GM18951 (cell line): ENCODE data around the gene STIM1.
"Not testable (repeated sequence)": the region's sequence is repeated elsewhere in the genome, so short reads cannot be mapped to it uniquely, and the experiment has no call there.

Source experiments
- POLR2A ChIP-seq: IDR thresholded peaks from 4 replicates; pipeline ENCODE4 v1.6.1; 2011; ENCODE audit warnings: mild to moderate bottlenecking; ENCODE audit not compliant: insufficient read length, insufficient read depth; ENCODE audit errors: extremely low read depth
- in situ Hi-C: fragments of 300-500 bp; cut with MboI; formaldehyde crosslinking; loops from one replicate; pipeline ENCODE4 v1.12.0; 2022; ENCODE audit warnings: low sequenced_read_pairs, mixed read lengths, inconsistent platforms; ENCODE audit not compliant: unreplicated experiment

The STIM1 gene

DNA sequence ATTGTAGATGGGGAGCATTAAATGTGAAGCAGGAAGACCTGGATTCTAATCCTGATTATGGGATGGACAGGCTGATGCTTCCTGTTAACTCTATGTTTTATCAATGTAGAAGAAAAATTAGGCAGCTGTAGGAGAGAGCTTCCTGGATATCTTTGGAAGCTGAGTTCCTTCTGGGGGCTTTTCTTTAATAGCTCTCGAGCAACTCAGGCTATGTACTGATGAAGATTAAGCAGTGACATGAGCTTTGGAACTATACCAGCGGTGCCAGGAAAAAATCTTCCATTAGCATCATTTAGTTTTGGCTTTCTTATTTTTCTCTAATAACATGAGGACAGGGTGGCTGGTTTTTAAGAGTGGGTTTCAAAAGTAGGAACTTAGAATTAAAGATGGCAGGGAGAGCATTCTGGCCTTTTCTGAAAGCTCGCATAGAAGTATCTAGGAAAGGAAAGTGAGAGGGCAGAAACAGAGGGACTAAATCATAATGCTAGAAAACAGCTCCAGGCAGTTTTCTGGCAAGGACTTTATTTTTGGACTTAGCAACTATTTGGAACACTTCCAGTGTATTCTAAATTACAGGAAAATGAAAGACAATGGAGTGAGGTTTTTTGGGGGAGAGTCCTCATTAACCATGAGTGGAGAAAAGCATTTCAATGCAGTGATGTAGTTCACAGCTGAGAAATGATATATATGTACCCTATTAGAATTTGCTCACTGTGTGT lies 169.9 kb downstream of the STIM1 start:
- in situ Hi-C loops: no loop called here
- TF ChIP-seq POLR2A: no peak

DNA sequence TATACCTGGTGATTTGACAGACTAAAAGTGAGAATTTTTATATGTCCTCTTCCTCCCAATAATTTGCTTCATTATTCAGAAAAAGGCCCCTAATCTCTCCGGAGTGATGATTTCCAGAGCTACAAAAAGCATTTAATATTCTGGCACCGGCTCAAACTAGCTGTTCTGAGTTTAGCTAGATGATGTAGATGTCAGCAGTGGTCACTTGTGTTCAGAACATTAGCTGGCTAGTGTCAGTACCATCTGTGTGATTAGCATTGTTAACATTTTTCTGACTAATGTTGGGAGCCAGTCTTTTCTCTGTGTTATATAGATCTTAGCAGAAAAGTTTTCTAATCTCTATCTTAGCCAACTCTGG lies 170.5 kb downstream of the STIM1 start:
- in situ Hi-C loops: no loop called here
- no peak for TF ChIP-seq POLR2A

DNA sequence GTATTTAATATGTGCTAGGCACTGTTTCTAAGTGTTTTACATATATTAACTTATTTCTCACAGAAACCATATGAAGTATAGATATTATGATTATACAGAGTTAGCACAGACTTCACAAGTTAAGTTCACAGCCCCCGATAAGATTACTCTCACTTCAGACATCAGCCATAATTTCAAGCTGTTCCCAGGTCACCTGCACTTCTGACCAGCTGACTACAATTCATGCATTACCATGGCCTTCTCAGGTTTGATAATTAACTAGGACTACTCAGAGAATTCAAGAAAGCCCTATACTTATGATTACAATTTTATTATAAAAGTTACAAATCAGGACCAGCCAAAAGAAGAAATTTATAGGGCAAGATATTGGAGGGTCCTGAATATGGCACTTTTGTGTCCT lies 170.9 kb downstream of the STIM1 start:
- in situ Hi-C loops: no loop called here
- no peak for TF ChIP-seq POLR2A

DNA sequence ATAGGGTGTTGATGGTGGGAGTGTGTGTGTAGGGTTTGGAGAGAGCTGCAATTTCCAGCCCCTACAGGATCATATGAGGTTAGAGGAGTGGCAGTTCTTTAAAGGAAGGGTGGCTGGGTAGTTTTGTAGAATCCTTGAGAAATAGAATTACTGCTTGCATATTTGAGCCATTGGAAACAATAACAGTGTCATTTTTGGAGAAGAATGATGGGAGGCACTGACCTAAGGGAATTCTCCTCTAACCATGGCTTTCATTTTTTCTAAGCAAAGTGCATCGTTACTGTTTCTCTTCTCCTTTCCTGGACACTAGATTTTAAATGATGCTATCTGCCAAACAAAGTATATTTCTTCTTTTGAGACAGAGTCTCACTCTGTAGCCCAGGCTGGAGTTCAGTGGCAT lies 172.3 kb downstream of the STIM1 start:
- in situ Hi-C loops: no loop called here
- TF ChIP-seq POLR2A: no peak

DNA sequence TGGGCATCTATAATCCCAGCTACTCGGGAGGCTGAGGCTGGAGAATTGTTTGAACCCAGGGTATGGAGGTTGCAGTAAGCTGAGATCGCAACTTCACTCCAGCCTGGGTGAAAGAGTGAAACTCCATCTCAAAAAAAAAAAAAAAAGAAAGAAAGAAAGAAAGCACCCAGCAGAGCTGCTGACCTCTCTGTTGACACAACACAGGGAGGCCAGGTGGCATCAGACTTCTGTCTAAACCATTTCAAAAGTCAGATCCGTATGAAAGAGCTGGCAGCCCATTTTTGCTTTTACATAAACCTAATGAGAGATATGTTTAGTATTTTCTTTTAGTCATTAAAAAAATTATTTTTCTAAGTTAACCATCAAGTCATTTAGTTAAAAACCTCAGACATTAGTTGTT lies 174.7 kb downstream of the STIM1 start:
- in situ Hi-C loops: no loop called here

DNA sequence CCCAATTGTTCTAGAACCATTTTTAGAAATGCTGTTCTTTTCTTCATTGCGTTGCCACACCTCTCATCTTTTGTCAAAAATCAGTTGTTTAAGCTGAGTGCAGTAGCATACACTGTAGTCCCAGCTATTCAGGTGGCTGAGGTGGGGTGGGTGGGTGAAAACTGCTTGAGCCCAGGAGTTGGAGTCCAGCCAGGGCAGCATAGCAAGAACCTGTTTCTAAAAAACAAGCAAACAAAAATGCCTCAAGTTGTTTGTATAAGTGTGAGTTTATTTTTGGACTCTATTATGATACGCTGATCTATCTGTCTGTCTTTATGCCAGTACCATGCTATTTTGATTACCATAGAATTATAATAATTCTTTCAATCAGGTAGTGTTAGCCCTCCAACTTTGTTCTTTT lies 176.6 kb downstream of the STIM1 start:
- TF ChIP-seq POLR2A: no peak
- in situ Hi-C loops: no loop called here

More for the DNA sequence above, 174.7 kb downstream of the STIM1 start:
- no peak for TF ChIP-seq POLR2A

DNA sequence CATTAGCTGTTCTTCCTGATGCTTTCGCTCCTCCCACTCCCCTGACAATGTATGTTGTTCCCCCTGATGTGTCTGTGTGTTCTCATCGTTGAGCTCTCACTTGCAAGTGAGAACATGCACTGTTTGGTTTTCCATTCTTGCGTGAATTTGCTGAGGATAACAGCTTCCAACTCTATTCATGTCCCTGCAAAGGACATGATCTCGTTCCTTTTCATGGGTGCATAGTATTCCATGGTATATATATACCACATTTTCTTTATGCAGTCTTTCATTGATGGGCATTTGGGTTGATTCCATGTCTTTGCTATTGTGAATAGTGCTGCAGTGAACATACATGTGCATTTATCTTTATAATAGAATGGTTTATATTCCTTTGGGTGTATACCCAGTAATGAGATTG lies 180.5 kb downstream of the STIM1 start:
- in situ Hi-C loops: no loop called here
- TF ChIP-seq POLR2A: no peak

DNA sequence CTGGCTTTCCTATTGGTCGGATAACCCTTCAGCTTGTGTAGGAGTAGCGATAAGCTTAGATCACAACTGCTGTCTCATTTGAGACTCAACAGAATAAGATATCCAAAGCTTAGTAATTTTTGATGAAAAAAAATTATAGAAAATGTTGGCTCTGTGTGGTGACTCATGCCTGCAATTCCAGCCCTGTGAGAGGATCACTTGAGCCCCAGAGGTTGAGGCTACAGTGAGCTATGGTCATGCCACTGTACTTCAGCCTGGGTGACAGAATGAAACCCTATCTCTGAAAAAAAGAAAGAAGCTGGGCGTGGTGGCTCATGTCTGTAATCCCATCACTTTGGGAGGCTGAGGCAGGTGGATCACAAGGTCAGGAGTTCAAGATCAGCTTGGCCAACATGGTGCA lies 183.5 kb downstream of the STIM1 start:
- no peak for TF ChIP-seq POLR2A
- in situ Hi-C loops: no loop called here

DNA sequence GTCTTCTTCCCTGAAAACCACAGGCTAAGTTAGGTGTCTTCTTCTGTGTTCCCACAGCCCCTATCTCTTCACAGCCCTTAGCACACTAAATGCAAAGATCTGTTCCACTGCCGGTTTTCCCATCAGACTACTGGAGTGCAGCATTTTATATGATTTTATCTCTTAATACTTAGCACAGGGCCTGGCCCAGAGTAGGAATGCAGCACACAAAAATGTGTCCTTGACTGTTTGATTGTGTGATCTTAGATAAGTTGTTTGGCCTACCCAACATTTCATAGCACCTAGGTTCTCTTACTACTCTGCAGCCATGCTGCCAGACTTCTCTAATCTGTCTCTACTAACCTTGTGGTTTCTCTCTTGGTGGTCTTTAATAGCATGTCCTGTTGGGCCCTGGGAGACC lies 185.0 kb downstream of the STIM1 start:
- in situ Hi-C loops: no loop called here
- no peak for TF ChIP-seq POLR2A

DNA sequence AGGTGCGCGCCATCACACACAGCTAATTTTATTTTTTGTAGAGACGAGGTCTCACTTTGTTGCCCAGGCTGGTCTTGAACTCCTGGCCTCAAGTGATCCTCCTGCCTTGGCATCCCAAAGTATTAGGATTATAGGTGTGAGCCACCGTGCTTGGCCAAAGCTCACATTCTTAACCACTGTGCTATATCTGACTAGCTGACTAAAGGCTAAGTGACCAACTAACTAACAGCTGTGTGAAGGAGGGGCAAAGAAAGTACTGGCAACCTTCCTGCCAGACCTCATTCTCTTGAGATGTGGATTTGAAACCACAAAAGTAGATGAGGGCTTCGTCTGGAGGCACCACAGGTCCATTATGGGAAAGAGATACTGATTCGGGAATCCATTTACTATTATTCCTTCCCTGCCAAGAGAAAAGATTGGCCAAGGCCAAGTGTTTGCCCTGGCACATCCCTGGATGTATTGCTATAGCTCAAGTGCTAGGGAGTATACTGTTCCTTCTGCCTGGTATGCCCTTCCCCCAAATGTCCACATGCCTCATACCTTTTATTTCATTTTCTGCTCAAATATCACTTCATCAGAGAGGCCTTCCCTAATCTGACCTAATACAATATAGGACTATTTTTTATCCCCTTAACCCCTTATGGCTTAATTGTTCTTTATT lies 186.4 kb downstream of the STIM1 start:
- no peak for TF ChIP-seq POLR2A
- in situ Hi-C loops: no loop called here

DNA sequence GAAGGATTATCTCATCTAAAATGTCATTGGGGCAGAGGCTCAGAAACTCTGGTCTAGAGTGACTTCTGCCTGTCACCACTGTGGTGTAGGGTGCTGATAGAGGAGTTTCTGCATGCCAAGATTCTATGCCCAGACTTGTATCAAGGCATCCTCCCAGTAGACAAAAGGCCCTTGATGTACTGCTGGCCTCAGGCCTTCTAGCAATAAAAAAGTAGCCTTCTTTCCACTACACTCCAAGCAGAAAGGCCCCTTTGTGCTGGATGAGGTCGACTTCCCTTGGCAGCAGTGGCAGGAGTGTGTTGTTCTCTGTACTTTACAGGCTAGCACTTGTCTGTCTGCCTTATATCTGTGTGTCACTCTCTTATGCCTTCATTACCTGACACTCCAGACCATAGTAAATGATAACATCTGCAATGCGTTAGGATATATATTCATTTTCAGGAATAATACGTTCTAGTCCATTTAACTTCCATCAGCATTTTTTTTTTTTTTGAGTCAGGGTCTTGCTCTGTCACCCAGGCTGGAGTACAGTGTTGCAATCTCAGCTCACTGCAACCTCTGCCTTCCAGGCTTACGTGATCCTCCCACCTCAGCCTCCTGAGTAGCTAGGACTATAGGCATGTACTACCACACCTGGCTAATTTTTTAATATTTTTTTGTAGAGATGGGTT lies 189.6 kb downstream of the STIM1 start:
- no peak for TF ChIP-seq POLR2A
- in situ Hi-C loops: no loop called here

DNA sequence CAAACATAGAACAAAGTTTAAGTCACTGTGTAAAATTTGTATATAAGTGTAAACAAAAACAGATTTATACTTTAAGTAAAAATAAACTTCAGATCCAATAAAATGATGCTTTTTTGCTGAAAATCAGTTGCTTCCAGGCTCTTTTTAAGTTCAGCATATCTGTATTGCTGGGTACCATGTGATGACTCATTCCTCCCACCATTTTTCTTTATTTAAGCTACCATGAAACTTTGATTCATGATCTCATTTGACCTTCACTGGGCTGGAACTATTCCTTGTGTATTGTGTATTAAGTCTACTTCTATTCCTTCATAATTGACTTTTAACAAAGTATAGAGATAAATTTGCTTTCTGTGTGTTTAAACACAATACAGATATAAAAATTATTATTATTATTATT lies 192.9 kb downstream of the STIM1 start:
- TF ChIP-seq POLR2A: no peak
- in situ Hi-C loops: no loop called here

DNA sequence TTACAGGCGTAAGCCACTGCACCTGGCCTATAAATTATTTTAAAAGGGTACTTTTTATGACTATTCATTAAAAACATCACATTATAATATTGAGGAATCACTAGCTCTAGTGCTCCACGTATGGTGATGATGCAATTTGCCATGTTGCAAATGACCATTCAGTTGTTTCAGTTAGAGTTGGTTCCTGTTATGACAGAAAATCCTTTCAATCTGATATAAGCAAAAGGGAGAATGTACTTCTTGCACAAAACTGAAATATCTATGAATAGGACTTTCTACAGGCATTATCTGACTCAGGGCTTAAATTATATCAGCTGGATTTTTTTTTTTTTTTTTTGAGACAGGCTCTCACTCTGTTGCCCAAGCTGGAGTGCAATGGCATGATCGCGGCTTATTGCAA lies 193.5 kb downstream of the STIM1 start:
- no peak for TF ChIP-seq POLR2A
- in situ Hi-C loops: no loop called here

DNA sequence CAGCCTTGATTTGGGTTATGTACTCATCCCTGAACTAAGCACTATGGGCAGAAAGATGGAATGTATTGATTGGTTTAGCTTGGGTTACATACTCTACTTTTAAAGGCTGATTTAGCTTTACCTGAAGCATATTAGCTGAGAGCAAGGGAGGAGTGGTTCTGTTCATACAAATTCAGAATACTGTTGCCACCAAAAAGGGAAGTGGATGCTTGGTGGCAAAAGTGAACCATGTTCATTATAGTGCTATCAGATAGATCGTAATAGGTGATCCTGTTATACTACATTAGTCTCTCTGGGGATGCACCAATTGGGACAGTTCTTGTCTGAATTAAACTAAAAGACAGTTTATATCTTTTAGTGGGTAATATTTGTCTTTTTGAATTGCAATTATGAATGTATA lies 194.7 kb downstream of the STIM1 start:
- TF ChIP-seq POLR2A: no peak
- in situ Hi-C loops: no loop called here

DNA sequence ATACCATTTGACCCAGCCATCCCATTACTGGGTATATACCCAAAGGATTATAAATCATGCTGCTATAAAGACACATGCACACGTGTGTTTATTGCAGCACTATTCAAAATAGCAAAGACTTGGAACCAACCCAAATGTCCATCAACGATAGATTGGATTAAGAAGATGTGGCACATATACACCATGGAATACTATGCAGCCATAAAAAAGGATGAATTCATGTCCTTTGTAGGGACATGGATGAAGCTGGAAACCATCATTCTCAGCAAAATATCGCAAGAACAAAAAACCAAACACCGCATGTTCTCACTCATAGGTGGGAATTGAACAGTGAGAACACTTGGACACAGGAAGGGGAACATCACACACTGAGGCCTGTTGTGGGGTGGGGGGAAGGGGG lies 197.7 kb downstream of the STIM1 start:
- in situ Hi-C loops: not testable (repeated sequence)

DNA sequence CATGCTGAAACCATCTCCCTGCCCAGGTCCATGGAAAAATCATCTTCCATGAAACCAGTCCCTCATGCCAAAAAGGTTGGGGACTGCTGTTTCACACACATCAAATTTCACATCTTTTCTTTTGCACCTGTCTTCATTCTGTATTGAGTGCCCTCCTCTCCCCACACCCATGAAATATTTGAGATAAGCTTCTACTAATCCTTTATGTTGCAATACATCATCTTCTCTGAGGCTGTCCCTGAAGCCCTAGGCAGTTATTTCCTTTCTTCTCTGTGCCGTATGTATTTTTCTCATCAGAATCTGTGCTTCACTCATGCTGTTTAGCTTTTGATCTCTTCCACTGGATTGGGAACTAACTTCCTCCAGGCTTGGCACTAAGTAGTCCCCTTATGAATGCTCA lies 199.2 kb downstream of the STIM1 start:
- in situ Hi-C loops: no loop called here
- TF ChIP-seq POLR2A: no peak
